SK-N-SH treated with all-trans-retinoic acid at 6 μM for 48 hours (cell line): Measurements from ENCODE around the gene LEPR.
"Not testable (repeated sequence)": the region's sequence is repeated elsewhere in the genome, so short reads cannot be mapped to it uniquely, and the experiment has no call there.

Source experiments
- RARB ChIP-seq: fragments of 250-450 bp; sonication (Bioruptor Pico); IDR thresholded peaks from 2 replicates; pipeline ENCODE4 v1.8.0; 2021; ENCODE audit warnings: mild to moderate bottlenecking, moderate library complexity
- ZFP30 ChIP-seq: fragments of 450-650 bp; formaldehyde crosslinking; IDR thresholded peaks from 2 replicates; pipeline ENCODE4 v1.5.0; 2022; ENCODE audit warnings: mild to moderate bottlenecking, moderate library complexity
- TF ChIP-seq, protein P1 (sequence below): fragments of 250-450 bp; sonication (Bioruptor Pico); IDR thresholded peaks from 2 replicates; pipeline ENCODE4 v1.5.1; 2020; ENCODE audit warnings: low read depth, mild to moderate bottlenecking, moderate library complexity
- TF ChIP-seq, protein P2 (sequence below): fragments of 250-450 bp; sonication (Bioruptor Pico); IDR thresholded peaks from 2 replicates; pipeline ENCODE4 v1.5.0; 2020; ENCODE audit warnings: mild to moderate bottlenecking, moderate library complexity

DNA sequence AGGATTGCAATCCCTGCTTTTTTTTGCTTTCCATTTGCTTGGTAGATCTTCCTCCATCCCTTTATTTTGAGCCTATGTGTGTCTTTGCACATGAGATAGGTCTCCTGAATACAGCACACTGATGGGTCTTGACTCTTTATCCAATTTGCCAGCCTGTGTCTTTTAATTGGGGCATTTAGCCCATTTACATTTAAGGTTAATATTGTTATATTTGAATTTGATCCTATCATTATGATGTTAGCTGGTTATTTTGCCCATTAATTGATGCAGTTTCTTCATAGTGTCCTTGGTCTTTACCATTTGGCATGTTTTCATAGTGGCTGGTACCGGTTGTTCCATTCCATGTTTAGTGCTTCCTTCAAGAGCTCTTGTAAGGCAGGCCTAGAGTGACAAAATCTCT lies 45.4 kb downstream of the LEPR start:
- TF ChIP-seq, protein P1, sequence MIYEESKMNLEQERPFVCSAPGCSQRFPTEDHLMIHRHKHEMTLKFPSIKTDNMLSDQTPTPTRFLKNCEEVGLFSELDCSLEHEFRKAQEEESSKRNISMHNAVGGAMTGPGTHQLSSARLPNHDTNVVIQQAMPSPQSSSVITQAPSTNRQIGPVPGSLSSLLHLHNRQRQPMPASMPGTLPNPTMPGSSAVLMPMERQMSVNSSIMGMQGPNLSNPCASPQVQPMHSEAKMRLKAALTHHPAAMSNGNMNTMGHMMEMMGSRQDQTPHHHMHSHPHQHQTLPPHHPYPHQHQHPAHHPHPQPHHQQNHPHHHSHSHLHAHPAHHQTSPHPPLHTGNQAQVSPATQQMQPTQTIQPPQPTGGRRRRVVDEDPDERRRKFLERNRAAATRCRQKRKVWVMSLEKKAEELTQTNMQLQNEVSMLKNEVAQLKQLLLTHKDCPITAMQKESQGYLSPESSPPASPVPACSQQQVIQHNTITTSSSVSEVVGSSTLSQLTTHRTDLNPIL, result not testable (repeated sequence)
- not testable (repeated sequence) for TF ChIP-seq ZFP30, RARB
- TF ChIP-seq, protein P2, sequence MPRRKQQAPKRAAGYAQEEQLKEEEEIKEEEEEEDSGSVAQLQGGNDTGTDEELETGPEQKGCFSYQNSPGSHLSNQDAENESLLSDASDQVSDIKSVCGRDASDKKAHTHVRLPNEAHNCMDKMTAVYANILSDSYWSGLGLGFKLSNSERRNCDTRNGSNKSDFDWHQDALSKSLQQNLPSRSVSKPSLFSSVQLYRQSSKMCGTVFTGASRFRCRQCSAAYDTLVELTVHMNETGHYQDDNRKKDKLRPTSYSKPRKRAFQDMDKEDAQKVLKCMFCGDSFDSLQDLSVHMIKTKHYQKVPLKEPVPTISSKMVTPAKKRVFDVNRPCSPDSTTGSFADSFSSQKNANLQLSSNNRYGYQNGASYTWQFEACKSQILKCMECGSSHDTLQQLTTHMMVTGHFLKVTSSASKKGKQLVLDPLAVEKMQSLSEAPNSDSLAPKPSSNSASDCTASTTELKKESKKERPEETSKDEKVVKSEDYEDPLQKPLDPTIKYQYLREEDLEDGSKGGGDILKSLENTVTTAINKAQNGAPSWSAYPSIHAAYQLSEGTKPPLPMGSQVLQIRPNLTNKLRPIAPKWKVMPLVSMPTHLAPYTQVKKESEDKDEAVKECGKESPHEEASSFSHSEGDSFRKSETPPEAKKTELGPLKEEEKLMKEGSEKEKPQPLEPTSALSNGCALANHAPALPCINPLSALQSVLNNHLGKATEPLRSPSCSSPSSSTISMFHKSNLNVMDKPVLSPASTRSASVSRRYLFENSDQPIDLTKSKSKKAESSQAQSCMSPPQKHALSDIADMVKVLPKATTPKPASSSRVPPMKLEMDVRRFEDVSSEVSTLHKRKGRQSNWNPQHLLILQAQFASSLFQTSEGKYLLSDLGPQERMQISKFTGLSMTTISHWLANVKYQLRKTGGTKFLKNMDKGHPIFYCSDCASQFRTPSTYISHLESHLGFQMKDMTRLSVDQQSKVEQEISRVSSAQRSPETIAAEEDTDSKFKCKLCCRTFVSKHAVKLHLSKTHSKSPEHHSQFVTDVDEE (CRISPR knock-in tag), result not testable (repeated sequence)
